ENCODE results near the gene RTN1.
"Not testable (repeated sequence)": the region's sequence is repeated elsewhere in the genome, so short reads cannot be mapped to it uniquely, and the experiment has no call there.

The RTN1 gene

GRCh38 chr14:59656473-59656872, 214.1 kb downstream of the RTN1 start:
- no peak for DNase-seq (ENCODE audit: extremely low read depth, low read depth)
- no peak overlapping the region for H3K4me3 ChIP-seq (replicated peaks; ENCODE audit: low read depth, low read length)
- no peak for TF ChIP-seq CTCF (IDR thresholded peaks at IDR 0.05; ENCODE audit: low read depth, low read length, missing control alignments)

- H3K4me3 ChIP-seq (replicated peaks; ENCODE audit: low read depth, low read length); DNase-seq (ENCODE audit: extremely low read depth, low read depth): not testable (repeated sequence)
Observed at GRCh38 chr14:59654131-59654530, 216.4 kb downstream of the RTN1 start.

GRCh38 chr14:59646832-59647231, 223.7 kb downstream of the RTN1 start:
- not testable (repeated sequence) for H3K4me3 ChIP-seq (replicated peaks; ENCODE audit: low read depth, low read length); DNase-seq (ENCODE audit: extremely low read depth, low read depth)

- no peak for DNase-seq (ENCODE audit: extremely low read depth, low read depth)
- no peak for TF ChIP-seq CTCF (IDR thresholded peaks at IDR 0.05; ENCODE audit: low read depth, low read length, missing control alignments)
- no peak overlapping the region for H3K4me3 ChIP-seq (replicated peaks; ENCODE audit: low read depth, low read length)
Observed at GRCh38 chr14:59638885-59639284, 231.7 kb downstream of the RTN1 start.

- no peak for TF ChIP-seq CTCF (IDR thresholded peaks at IDR 0.05; ENCODE audit: low read depth, low read length, missing control alignments)
- no peak overlapping the region for H3K4me3 ChIP-seq (replicated peaks; ENCODE audit: low read depth, low read length)
- no peak for DNase-seq (ENCODE audit: extremely low read depth, low read depth)
Observed at GRCh38 chr14:59634617-59635016, 236.0 kb downstream of the RTN1 start.

GRCh38 chr14:59633486-59633885, 237.1 kb downstream of the RTN1 start:
- TF ChIP-seq CTCF (IDR thresholded peaks at IDR 0.05; ENCODE audit: low read depth, low read length, missing control alignments), result no peak
- DNase-seq (ENCODE audit: extremely low read depth, low read depth), result no peak
- no peak overlapping the region for H3K4me3 ChIP-seq (replicated peaks; ENCODE audit: low read depth, low read length)

- H3K4me3 ChIP-seq (replicated peaks; ENCODE audit: low read depth, low read length), result no peak overlapping the region
- peak; percentile 50 for TF ChIP-seq CTCF (IDR thresholded peaks at IDR 0.05; ENCODE audit: low read depth, low read length, missing control alignments)
- no peak for DNase-seq (ENCODE audit: extremely low read depth, low read depth)
Observed at GRCh38 chr14:59632381-59632780, 238.2 kb downstream of the RTN1 start.

GRCh38 chr14:59631237-59631636, 239.3 kb downstream of the RTN1 start:
- H3K4me3 ChIP-seq (replicated peaks; ENCODE audit: low read depth, low read length), result no peak overlapping the region
- no peak for DNase-seq (ENCODE audit: extremely low read depth, low read depth)
- TF ChIP-seq CTCF (IDR thresholded peaks at IDR 0.05; ENCODE audit: low read depth, low read length, missing control alignments), result peak; percentile 32

Measured in HFF-Myc (cell line).